BLaER1 treated with 17β-estradiol and CSF1 and Interleukin-3, amounts not matched to agents 10 nM and 100 nM (cell line): ENCODE measurements around the gene PPP1R12B.

Experiments
- H3K27ac ChIP-seq, 11 experiments: shearing (Covaris generic); formaldehyde crosslinking; 2 replicates each; pipeline ENCODE4 v1.8.1; 2022
- H3K27me3 ChIP-seq, 11 experiments: shearing (Covaris generic); formaldehyde crosslinking; 2 replicates each; pipeline ENCODE4 v1.8.1; 2022
- H3K36me3 ChIP-seq, 11 experiments: shearing (Covaris generic); formaldehyde crosslinking; 2 replicates each; pipeline ENCODE4 v1.8.1; 2022
- H3K4me1 ChIP-seq, 10 experiments: shearing (Covaris generic); formaldehyde crosslinking; 2 replicates each; pipeline ENCODE4 v1.8.1; 2022
- H3K4me2 ChIP-seq, 11 experiments: shearing (Covaris generic); formaldehyde crosslinking; 2 replicates each; pipeline ENCODE4 v1.8.1; 2022
- H3K4me3 ChIP-seq, 10 experiments: shearing (Covaris generic); formaldehyde crosslinking; 2 replicates each; pipeline ENCODE4 v1.8.1; 2022
- H3K9ac ChIP-seq, 11 experiments: shearing (Covaris generic); formaldehyde crosslinking; 2 replicates each; pipeline ENCODE4 v1.8.1; 2022
- H3K9me3 ChIP-seq, 11 experiments: shearing (Covaris generic); formaldehyde crosslinking; replicated peaks in 1 of 11; 2 replicates each; pipeline ENCODE4 v1.8.1; 2022
- H4K20me1 ChIP-seq, 11 experiments: shearing (Covaris generic); formaldehyde crosslinking; 2 replicates each; pipeline ENCODE4 v1.8.1; 2022
- Cebpa-rat ChIP-seq, 11 experiments: shearing (Covaris generic); IDR thresholded peaks; 2 replicates each; pipeline ENCODE4 v1.8.1; 2022

Gene PPP1R12B

GRCh38 chr1:202588503-202589189, 240.1 kb downstream of the PPP1R12B start:
- H3K9ac ChIP-seq = no peak overlapping the region

GRCh38 chr1:202589190-202589930, 240.9 kb downstream of the PPP1R12B start:
- peaks cover 0 to 55% (median 4%) of the 10 kb centered on the region in 11 experiments; a peak in 5 of 22 replicates for H4K20me1 ChIP-seq
- H3K4me3 ChIP-seq = no peak overlapping the region
- TF ChIP-seq Cebpa-rat (IDR thresholded peaks at IDR 0.05) = no peak
- peaks cover 0 to 100% (median 0%) of the 10 kb centered on the region in 11 experiments; a peak in 5 of 22 replicates for H3K27me3 ChIP-seq
- no peaks in the 10 kb centered on the region for H3K36me3 ChIP-seq
- H3K4me1 ChIP-seq = peaks cover 32 to 61% (median 55%) of the 10 kb centered on the region in 10 experiments
- H3K9me3 ChIP-seq = no peaks in the 10 kb centered on the region
- H3K4me2 ChIP-seq = peak overlapping the region; percentile 4 to 81 (median 67); a peak in 20 of 22 replicates
- peak overlapping the region in 2 of 11 experiments; percentile 18 to 28; a peak in 1 of 22 replicates for H3K27ac ChIP-seq
- 0 out of 22 replicates have a peak overlapping the region, but pooled peaks of 1 of the 11 experiments have one; percentile 27 for H3K9ac ChIP-seq

More at GRCh38 chr1:202588503-202589189, 240.1 kb downstream of the PPP1R12B start:
- H3K36me3 ChIP-seq = no peaks in the 10 kb centered on the region; a peak in 1 of 22 replicates
- H3K4me3 ChIP-seq = no peak overlapping the region
- H3K9me3 ChIP-seq = no peaks in the 10 kb centered on the region
- H3K27ac ChIP-seq = peak overlapping the region in 2 of 11 experiments; percentile 18 to 28; a peak in 1 of 22 replicates
- no peak for TF ChIP-seq Cebpa-rat (IDR thresholded peaks at IDR 0.05)
- H3K4me2 ChIP-seq = peak overlapping the region; percentile 4 to 81 (median 67); a peak in 20 of 22 replicates
- peaks cover 0 to 55% (median 4%) of the 10 kb centered on the region in 11 experiments; a peak in 5 of 22 replicates for H4K20me1 ChIP-seq
- H3K4me1 ChIP-seq = peaks cover 32 to 61% (median 55%) of the 10 kb centered on the region in 10 experiments
- H3K27me3 ChIP-seq = peaks cover 0 to 100% (median 0%) of the 10 kb centered on the region in 11 experiments; a peak in 5 of 22 replicates

GRCh38 chr1:202590126-202590525, 241.6 kb downstream of the PPP1R12B start:
- Histone ChIP-seq H3K9ac (no peak overlapping the region), H3K4me2 (peak overlapping the region in 8 of 11 experiments; percentile 60 to 81 (median 74); a peak in 10 of 22 replicates), H3K36me3 (no peaks in the 10 kb centered on the region), H3K4me3 (no peak overlapping the region), H3K27me3 (peaks cover 0 to 100% (median 0%) of the 10 kb centered on the region in 11 experiments; a peak in 5 of 22 replicates), H4K20me1 (peaks cover 0 to 55% (median 4%) of the 10 kb centered on the region in 11 experiments; a peak in 5 of 22 replicates), H3K9me3 (no peaks in the 10 kb centered on the region; a peak in 1 of 22 replicates), H3K4me1 (peaks cover 32 to 61% (median 55%) of the 10 kb centered on the region in 10 experiments), H3K27ac (no peak overlapping the region)
- no peak for TF ChIP-seq Cebpa-rat (IDR thresholded peaks at IDR 0.05)

- TF ChIP-seq Cebpa-rat (IDR thresholded peaks at IDR 0.05) = no peak
- H3K27ac ChIP-seq = no peak overlapping the region
- H3K4me3 ChIP-seq = no peak overlapping the region
- peaks cover 0 to 100% (median 0%) of the 10 kb centered on the region in 11 experiments; a peak in 5 of 22 replicates for H3K27me3 ChIP-seq
- peak overlapping the region in 5 of 11 experiments; percentile 5 to 29 (median 8); a peak in 3 of 22 replicates for H3K4me2 ChIP-seq
- H3K9ac ChIP-seq = no peak overlapping the region
- H4K20me1 ChIP-seq = peaks cover 0 to 51% (median 4%) of the 10 kb centered on the region in 11 experiments; a peak in 5 of 22 replicates
- H3K9me3 ChIP-seq = peaks cover 0 to 4% (median 0%) of the 10 kb centered on the region in 11 experiments; a peak in 1 of 22 replicates
- no peaks in the 10 kb centered on the region for H3K36me3 ChIP-seq
- H3K4me1 ChIP-seq = peaks cover 27 to 54% (median 49%) of the 10 kb centered on the region in 10 experiments
These were observed 242.5 kb downstream of the PPP1R12B start for GRCh38 chr1:202590975-202591411.

GRCh38 chr1:202591515-202591914, 243.0 kb downstream of the PPP1R12B start:
- peak overlapping the region in 4 of 11 experiments; percentile 5 to 11 (median 8); a peak in 1 of 22 replicates for H3K4me2 ChIP-seq
- peaks cover 0 to 99% (median 0%) of the 10 kb centered on the region in 11 experiments; a peak in 5 of 22 replicates for H3K27me3 ChIP-seq
- H3K27ac ChIP-seq = no peak overlapping the region
- peaks cover 21 to 52% (median 45%) of the 10 kb centered on the region in 10 experiments for H3K4me1 ChIP-seq
- no peak overlapping the region for H3K9ac ChIP-seq
- peaks cover 0 to 46% (median 1%) of the 10 kb centered on the region in 11 experiments; a peak in 5 of 22 replicates for H4K20me1 ChIP-seq
- peaks cover 0 to 7% (median 0%) of the 10 kb centered on the region in 11 experiments; a peak in 1 of 22 replicates for H3K9me3 ChIP-seq
- H3K4me3 ChIP-seq = no peak overlapping the region
- no peak for TF ChIP-seq Cebpa-rat (IDR thresholded peaks at IDR 0.05)
- H3K36me3 ChIP-seq = no peaks in the 10 kb centered on the region

- peaks cover 21 to 52% (median 45%) of the 10 kb centered on the region in 10 experiments; a peak in 19 of 20 replicates for H3K4me1 ChIP-seq
- no peak overlapping the region for H3K4me2 ChIP-seq
- peaks cover 0 to 7% (median 0%) of the 10 kb centered on the region in 11 experiments; a peak in 1 of 22 replicates for H3K9me3 ChIP-seq
- H3K27me3 ChIP-seq = peaks cover 0 to 99% (median 0%) of the 10 kb centered on the region in 11 experiments; a peak in 5 of 22 replicates
- no peak overlapping the region for H3K27ac ChIP-seq
- H4K20me1 ChIP-seq = peaks cover 0 to 43% (median 0%) of the 10 kb centered on the region in 11 experiments; a peak in 5 of 22 replicates
- H3K36me3 ChIP-seq = no peaks in the 10 kb centered on the region
- no peak overlapping the region for H3K9ac ChIP-seq
- no peak for TF ChIP-seq Cebpa-rat (IDR thresholded peaks at IDR 0.05)
- no peak overlapping the region for H3K4me3 ChIP-seq
These were observed 243.6 kb downstream of the PPP1R12B start for GRCh38 chr1:202592146-202592545.

GRCh38 chr1:202593845-202594244, 245.3 kb downstream of the PPP1R12B start:
- Histone ChIP-seq H3K36me3 (no peaks in the 10 kb centered on the region), H3K4me2 (no peak overlapping the region), H3K27ac (no peak overlapping the region), H3K4me3 (no peak overlapping the region), H3K9me3 (peaks cover 0 to 7% (median 0%) of the 10 kb centered on the region in 11 experiments; a peak in 1 of 22 replicates), H3K4me1 (peaks cover 14 to 37% (median 28%) of the 10 kb centered on the region in 10 experiments; a peak in 19 of 20 replicates), H3K27me3 (peaks cover 0 to 98% (median 0%) of the 10 kb centered on the region in 11 experiments; a peak in 6 of 22 replicates), H3K9ac (no peak overlapping the region), H4K20me1 (peaks cover 0 to 44% (median 0%) of the 10 kb centered on the region in 11 experiments; a peak in 5 of 22 replicates)
- TF ChIP-seq Cebpa-rat (IDR thresholded peaks at IDR 0.05) = no peak

GRCh38 chr1:202596638-202597037, 248.1 kb downstream of the PPP1R12B start:
- peaks cover 0 to 46% (median 0%) of the 10 kb centered on the region in 11 experiments; a peak in 6 of 22 replicates for H4K20me1 ChIP-seq

More at GRCh38 chr1:202596638-202597037, 248.1 kb downstream of the PPP1R12B start:
- no peak overlapping the region for H3K4me3 ChIP-seq
- H3K27ac ChIP-seq = no peak overlapping the region
- H3K9ac ChIP-seq = no peak overlapping the region
- H3K27me3 ChIP-seq = peaks cover 0 to 98% (median 0%) of the 10 kb centered on the region in 11 experiments; a peak in 6 of 22 replicates
- H3K4me2 ChIP-seq = peak overlapping the region in 10 of 11 experiments; percentile 13 to 63 (median 27); a peak in 14 of 22 replicates
- peaks cover 4 to 13% (median 8%) of the 10 kb centered on the region in 10 experiments; a peak in 15 of 20 replicates for H3K4me1 ChIP-seq
- peaks cover 0 to 7% (median 0%) of the 10 kb centered on the region in 11 experiments; a peak in 1 of 22 replicates for H3K9me3 ChIP-seq
- TF ChIP-seq Cebpa-rat (IDR thresholded peaks at IDR 0.05) = no peak
- H3K36me3 ChIP-seq = no peaks in the 10 kb centered on the region
